Dendritic cell treated with granulocyte-macrophage colony-stimulating factor and Interleukin-4, amounts not matched to agents 40 ng/mL and 50 ng/mL, for 4 days (primary cell): ENCODE data around the gene ANP32A.
A peak's percentile ranks its signal among the peaks of the same experiment; 100 is the strongest.
"Not testable (repeated sequence)": the region's sequence is repeated elsewhere in the genome, so short reads cannot be mapped to it uniquely, and the experiment has no call there.

Source experiments
- H3K27ac Mint-ChIP-seq: one replicate; pipeline ENCODE4 v1.8.0; 2022; ENCODE audit warnings: mild to moderate bottlenecking, mixed read lengths
- H3K27me3 Mint-ChIP-seq: one replicate; pipeline ENCODE4 v1.8.0; 2022; ENCODE audit warnings: mild to moderate bottlenecking, mixed read lengths
- H3K36me3 Mint-ChIP-seq: one replicate; pipeline ENCODE4 v1.8.0; 2022; ENCODE audit warnings: low read depth, mixed read lengths
- H3K4me1 Mint-ChIP-seq: one replicate; pipeline ENCODE4 v1.8.0; 2022; ENCODE audit warnings: low read depth, mixed read lengths
- H3K4me3 Mint-ChIP-seq: one replicate; pipeline ENCODE4 v1.8.0; 2022; ENCODE audit warnings: mild to moderate bottlenecking, moderate library complexity, mixed read lengths
- H3K9me3 Mint-ChIP-seq: one replicate; pipeline ENCODE4 v1.8.0; 2022; ENCODE audit warnings: mixed read lengths
- intact Hi-C: fragments of 100-400 bp; cut with micrococcal nuclease; formaldehyde crosslinking; loops from one replicate; pipeline ENCODE4 v1.15.0; 2022

ANP32A gene

DNA sequence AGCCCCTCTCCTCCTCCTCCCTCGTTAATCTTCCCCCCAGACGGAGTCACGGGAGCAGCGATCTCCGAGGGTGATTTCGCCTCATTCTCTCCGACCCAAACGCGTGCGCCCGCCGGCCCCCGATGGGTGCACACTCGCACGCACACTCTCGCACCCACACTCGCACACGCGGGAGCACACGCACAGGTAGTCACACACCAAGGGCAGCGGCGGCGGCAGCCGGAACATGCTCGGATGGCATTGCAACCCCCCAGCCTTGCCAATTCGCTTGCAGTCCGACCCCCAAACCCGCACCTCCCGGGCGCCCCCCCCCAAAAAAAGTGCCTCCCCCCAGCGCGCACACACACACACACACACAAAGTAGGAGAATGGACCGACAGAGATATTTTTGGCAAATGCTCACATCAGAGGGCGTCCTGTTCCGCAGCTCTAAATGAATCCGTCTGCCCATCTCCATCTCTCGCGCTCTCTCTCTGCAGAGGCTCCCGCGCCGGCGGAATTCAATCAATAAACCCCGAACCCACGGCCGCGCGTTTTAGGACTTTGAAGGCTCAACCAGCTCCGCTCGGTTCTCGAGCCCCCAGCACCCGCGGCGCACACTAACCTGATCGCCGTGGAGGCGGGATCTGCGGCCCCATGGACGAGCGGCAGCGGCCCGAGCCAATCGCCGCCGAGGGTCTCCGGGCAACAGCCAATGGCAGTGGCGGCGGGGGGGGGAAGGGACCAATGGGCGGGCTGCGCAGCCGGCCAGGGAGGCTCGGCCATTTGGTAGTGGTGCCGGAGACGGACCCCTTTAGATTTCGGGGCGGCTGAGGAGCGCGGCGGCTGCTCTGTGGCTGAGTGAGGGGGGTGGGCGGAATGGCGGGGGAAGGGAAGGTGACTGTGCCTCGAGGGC is at the start of gene ANP32A:
Gene ANP32A (minus strand): TSS at position 601 of the 895 bp plus-strand sequence. CDS start 144 bp downstream, at position 457.
- peaks cover 30% of the 10 kb centered on the region for H3K4me1 Mint-ChIP-seq
- peak within 1 kb of the TSS; percentile 99 for H3K4me3 Mint-ChIP-seq
- intact Hi-C loops: no loop called here
- H3K27ac Mint-ChIP-seq: peak within 1 kb of the TSS; percentile 100
- peaks cover 35% of the 10 kb centered on the region for H3K36me3 Mint-ChIP-seq
- no peaks in the 10 kb centered on the region for H3K27me3 Mint-ChIP-seq
- H3K9me3 Mint-ChIP-seq: no peaks in the 10 kb centered on the region

DNA sequence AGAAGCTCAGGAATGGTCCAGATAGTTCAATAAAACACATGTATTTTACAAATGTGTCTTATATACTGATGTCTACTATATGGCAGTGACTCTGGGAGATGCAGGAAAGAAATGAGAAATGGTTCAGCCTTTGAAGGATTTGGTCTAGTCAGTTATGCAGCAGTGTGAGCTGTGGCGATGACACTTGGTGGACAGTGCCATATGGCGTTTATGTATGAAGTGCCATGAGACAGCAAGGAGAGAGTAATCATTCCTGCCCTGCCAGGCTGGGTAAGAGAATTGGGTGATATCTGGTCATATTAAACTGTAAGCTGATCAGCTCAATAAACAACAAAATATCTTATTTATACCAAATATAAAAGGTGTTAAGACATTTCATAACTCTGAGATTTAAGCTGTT is 47.6 kb upstream of the ANP32A start:
- H3K36me3 Mint-ChIP-seq: no peaks in the 10 kb centered on the region
- H3K27me3 Mint-ChIP-seq: peaks cover 13% of the 10 kb centered on the region
- intact Hi-C loops: no loop called here
- H3K27ac Mint-ChIP-seq: no peak overlapping the region
- no peaks in the 10 kb centered on the region for H3K9me3 Mint-ChIP-seq
- no peak overlapping the region for H3K4me3 Mint-ChIP-seq
- no peaks in the 10 kb centered on the region for H3K4me1 Mint-ChIP-seq

DNA sequence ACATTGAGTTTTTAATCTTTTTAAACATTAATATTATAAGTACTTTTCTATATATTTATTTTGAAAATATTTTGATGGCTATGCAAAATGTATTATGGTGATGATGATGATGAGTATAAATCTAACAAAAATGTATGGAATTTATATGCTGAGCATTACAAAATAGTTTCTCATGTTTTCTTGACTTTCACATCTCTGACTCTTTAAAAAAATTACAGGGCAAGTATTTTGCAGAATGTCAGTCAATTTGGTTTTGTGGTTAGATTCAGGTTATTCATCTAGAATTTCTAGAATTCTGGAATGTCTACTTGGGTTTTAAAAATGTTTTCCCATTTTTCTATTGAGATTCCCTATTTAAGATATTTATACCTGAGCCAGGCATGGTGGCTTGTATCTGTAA is 41.7 kb upstream of the ANP32A start:
- no peak overlapping the region for H3K27ac Mint-ChIP-seq
- H3K36me3 Mint-ChIP-seq: no peaks in the 10 kb centered on the region
- peaks cover 9% of the 10 kb centered on the region for H3K27me3 Mint-ChIP-seq
- no peak overlapping the region for H3K4me3 Mint-ChIP-seq
- H3K4me1 Mint-ChIP-seq: no peaks in the 10 kb centered on the region
- H3K9me3 Mint-ChIP-seq: peaks cover 11% of the 10 kb centered on the region
- intact Hi-C loops: no loop called here

DNA sequence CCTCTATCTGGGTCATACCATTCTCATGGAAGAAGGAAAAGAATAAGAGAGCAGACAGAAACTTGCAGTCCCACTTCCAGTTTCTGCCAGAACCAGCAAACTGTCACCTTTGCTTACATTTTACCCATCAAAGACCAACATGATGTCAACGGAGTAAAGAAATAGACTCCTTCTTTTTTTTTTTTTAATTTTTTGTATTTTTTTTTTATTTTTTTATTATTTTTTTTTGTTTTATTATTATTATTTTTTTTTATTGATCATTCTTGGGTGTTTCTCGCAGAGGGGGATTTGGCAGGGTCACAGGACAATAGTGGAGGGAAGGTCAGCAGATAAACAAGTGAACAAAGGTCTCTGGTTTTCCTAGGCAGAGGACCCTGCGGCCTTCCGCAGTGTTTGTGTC is 38.0 kb upstream of the ANP32A start:
- H3K27ac Mint-ChIP-seq, H3K27me3 Mint-ChIP-seq, intact Hi-C loops: not testable (repeated sequence)

DNA sequence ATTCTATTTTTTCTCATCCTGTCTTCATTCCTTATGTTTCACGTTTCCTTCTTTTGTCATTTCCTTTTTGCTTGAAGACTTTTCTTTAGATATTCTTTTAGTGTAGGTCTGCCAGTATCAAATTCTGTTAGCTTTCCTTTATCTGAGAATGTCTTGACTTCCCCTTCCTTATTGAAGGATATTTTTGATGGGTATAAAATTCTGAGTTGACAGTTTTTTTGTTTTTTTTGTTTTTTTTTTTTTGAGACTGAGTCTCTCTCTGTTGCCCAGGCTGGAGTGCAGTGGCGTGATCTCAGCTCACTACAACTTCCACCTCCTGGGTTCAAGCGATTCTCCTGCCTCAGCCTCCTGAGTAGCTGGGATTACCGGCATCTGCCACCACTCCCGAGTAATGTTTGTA is 36.7 kb upstream of the ANP32A start:
- peaks cover 26% of the 10 kb centered on the region for H3K9me3 Mint-ChIP-seq
- H3K4me1 Mint-ChIP-seq, H3K36me3 Mint-ChIP-seq, H3K27me3 Mint-ChIP-seq, H3K4me3 Mint-ChIP-seq, intact Hi-C loops, H3K27ac Mint-ChIP-seq: not testable (repeated sequence)

More for the DNA sequence above, 38.0 kb upstream of the ANP32A start:
- not testable (repeated sequence) for H3K36me3 Mint-ChIP-seq, H3K4me1 Mint-ChIP-seq, H3K4me3 Mint-ChIP-seq
- peaks cover 26% of the 10 kb centered on the region for H3K9me3 Mint-ChIP-seq

DNA sequence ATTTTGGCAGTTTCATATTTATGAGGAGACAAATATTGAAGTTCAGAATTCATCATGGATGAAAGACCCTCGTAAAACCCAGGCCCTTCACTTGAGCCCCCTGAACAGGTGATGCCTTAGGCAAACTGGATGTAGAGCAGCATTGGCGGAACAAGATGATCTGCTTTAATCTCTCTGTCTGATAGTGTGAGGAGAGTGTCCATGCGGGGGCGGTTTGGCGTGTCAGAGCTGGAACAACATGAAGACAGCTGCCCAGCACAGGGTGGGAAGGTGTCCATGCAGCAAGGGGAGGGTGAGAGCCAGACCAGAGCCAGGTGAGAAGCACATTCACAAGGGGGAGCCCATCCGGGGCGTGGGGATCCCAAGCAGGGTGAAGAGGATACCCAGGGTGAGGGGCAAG is 31.8 kb upstream of the ANP32A start:
- Mint-ChIP-seq H3K36me3 (no peaks in the 10 kb centered on the region), H3K27me3 (peaks cover 10% of the 10 kb centered on the region), H3K9me3 (peaks cover 16% of the 10 kb centered on the region), H3K4me1 (no peaks in the 10 kb centered on the region), H3K4me3 (no peak overlapping the region), H3K27ac (no peak overlapping the region)
- intact Hi-C loops: no loop called here

DNA sequence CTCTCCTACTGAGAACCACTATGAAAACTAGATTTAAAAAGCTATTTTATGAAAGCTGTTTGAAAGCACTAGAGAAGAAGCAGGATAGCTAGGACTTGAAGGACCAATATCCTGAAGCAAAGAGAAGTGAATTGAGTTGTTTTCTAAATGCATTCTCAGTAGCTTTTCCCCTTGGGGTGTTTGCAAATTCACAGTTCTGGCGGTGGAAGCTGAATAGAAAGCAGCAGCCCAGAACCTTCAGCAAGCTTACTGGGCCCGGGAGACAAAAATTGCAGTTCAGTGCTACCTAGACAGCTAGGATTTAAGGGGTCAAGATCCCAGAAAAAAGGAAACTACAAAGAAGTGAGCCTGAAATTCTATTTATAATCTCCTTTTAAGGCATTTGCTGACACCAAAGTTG is 31.3 kb upstream of the ANP32A start:
- Mint-ChIP-seq H3K4me3 (no peak overlapping the region), H3K36me3 (no peaks in the 10 kb centered on the region), H3K27me3 (peaks cover 10% of the 10 kb centered on the region)

DNA sequence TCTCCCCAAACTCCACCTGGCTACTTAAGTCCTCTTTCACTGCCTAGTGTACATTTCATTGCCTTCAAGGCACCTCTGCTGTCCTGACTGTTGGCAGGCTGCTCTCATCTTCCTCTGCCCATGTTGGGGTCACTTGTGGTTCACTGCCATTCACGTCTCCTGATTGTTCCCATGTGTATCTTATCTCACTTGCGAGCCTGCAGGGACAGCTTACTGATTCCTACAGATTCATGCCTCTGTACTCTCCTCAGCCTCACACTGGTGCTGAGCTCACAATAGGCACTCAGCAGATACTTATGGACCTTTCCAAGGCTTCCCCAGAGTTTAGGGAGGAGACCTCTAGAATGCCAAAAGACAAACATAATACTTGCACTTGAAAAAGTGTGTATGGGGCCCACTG is 28.8 kb upstream of the ANP32A start:
- no peak overlapping the region for H3K27ac Mint-ChIP-seq
- H3K36me3 Mint-ChIP-seq: no peaks in the 10 kb centered on the region
- H3K4me3 Mint-ChIP-seq: no peak overlapping the region
- intact Hi-C loops: no loop called here
- H3K27me3 Mint-ChIP-seq: peaks cover 23% of the 10 kb centered on the region
- no peaks in the 10 kb centered on the region for H3K9me3 Mint-ChIP-seq
- no peaks in the 10 kb centered on the region for H3K4me1 Mint-ChIP-seq

More for the DNA sequence above, 31.3 kb upstream of the ANP32A start:
- Mint-ChIP-seq H3K4me1 (no peaks in the 10 kb centered on the region), H3K9me3 (peaks cover 11% of the 10 kb centered on the region), H3K27ac (no peak overlapping the region)
- intact Hi-C loops: no loop called here

DNA sequence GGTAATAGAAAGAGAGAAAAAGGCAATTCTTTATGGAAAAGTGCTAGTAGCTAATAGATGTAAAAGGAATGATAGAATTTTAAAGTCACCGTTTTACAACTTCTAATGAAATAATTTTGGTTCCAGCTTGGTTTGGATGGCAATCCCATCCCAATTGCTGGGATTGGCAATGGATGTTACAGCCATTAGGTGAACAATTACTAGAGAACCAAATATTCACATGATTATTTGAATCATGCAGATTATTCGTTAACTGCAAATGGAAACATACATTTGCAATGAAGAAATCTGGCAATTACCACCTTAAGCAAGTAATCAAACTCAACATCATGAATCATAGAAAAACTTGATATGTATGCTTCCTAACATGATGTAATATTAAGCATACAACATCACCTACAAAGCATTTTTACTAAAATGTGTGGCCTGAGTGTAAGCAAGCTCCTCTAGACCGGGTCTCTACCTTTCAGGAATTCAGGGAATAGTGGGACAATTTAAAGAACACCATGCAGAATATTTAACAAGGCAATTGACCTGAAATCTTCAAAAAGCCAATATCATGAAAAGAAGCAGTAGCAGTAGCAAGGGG is 26.2 kb upstream of the ANP32A start:
- intact Hi-C loops: no loop called here
- Mint-ChIP-seq H3K9me3 (no peaks in the 10 kb centered on the region), H3K36me3 (no peaks in the 10 kb centered on the region), H3K27me3 (peaks cover 41% of the 10 kb centered on the region), H3K4me1 (peaks cover 6% of the 10 kb centered on the region), H3K27ac (no peak overlapping the region), H3K4me3 (no peak overlapping the region)

DNA sequence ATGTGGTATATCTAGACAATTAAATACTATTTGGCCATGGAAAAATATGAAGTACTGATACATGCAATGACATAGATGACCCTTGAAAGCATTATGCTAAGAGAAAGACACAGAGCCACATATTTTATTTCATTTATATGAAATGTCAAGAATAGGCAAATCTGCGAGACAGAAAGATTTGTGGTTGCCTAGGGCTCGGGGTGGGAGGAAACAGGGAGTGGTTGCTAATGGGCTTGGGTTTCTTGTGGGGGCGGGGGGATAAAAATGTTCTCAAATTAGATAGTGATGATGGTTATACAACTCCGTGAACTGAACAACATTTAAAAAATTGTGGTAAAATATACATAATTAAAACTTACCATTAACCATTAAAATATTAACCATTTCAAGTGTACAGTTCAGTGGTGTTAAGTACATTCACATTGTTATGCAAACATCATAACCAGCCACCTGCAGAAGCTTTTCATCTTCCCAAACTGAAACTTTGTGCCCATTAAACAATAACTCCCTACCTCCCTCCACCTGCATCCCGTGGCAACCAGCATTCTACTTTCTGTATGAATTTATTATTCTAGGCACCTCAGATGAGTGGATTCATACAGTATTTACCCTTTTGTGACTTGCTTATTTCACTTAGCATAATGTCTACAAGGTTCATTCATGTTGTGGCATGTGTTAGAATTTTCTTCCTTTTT is 24.3 kb upstream of the ANP32A start:
- H3K27me3 Mint-ChIP-seq: peaks cover 55% of the 10 kb centered on the region

DNA sequence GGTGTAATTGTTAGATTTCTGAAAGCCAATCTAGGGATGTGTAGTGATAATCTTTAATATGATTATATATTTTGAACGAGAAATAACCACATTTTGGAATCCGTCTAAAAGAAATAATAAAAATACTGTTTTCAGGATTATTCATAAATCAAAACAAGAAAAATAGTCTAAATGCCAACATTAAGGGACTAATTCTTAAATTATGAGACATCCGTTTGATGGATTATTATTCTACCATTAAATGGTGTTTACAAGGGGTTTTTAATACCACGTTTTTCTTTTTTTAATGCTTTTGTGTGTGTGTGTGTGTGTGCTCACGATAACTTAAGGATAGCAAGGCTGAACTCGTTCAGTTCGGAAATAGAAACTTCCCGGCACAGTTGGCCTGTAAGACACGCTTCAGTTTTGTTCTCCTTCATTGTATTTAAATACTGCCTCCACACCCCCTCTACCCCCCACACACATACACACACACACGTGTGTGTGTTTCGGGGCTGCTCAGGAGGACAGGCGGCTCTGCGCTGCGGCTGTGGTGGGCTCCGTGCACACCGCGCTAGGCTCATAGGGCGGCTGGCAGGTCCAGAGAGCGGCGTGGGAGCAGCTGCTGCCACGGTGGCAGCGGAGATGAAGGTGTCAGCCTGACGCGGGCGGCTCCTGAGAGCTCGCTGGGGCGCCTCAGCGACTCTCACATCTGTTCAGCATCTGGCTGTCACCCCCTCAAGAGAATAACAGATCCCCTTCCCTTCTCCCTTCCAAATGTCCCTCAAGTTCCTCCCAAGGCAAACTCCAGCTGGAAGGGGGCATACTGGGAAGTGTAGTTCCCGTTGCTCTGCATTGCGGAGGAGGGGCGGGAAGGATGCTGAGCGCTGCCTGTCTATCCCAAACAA is 23.0 kb upstream of the ANP32A start:
- Mint-ChIP-seq H3K36me3 (no peaks in the 10 kb centered on the region), H3K27ac (no peak overlapping the region), H3K27me3 (peaks cover 60% of the 10 kb centered on the region), H3K9me3 (no peaks in the 10 kb centered on the region), H3K4me1 (peaks cover 6% of the 10 kb centered on the region), H3K4me3 (peak overlapping the region; percentile 75)
- intact Hi-C loops: no loop called here

More for the DNA sequence above, 24.3 kb upstream of the ANP32A start:
- Mint-ChIP-seq H3K36me3 (no peaks in the 10 kb centered on the region), H3K4me3 (no peak overlapping the region), H3K27ac (no peak overlapping the region), H3K4me1 (peaks cover 6% of the 10 kb centered on the region), H3K9me3 (no peaks in the 10 kb centered on the region)
- intact Hi-C loops: no loop called here

DNA sequence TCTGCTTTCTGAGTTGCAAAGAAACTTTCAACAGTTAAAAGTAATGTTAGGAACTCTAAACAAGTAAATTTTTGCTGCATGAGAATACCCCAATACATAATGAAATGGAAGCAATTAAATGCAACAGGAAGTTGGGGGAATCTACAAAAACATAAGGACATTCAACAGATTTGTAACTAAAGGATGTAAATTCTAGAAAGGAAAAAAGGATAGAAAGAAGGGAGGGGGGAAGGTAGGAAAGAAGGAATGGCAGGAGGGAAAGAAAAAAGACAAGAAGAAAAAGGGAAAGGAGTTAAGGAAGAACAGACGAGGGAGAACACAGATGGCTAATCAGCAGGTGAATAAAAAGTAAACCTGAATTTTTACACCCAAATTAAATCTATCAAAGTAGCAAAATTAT is 22.3 kb upstream of the ANP32A start:
- H3K27ac Mint-ChIP-seq: no peak overlapping the region
- no peaks in the 10 kb centered on the region for H3K9me3 Mint-ChIP-seq
- intact Hi-C loops: no loop called here
- H3K4me1 Mint-ChIP-seq: peaks cover 6% of the 10 kb centered on the region
- H3K27me3 Mint-ChIP-seq: peaks cover 63% of the 10 kb centered on the region
- H3K4me3 Mint-ChIP-seq: no peak overlapping the region
- H3K36me3 Mint-ChIP-seq: no peaks in the 10 kb centered on the region

DNA sequence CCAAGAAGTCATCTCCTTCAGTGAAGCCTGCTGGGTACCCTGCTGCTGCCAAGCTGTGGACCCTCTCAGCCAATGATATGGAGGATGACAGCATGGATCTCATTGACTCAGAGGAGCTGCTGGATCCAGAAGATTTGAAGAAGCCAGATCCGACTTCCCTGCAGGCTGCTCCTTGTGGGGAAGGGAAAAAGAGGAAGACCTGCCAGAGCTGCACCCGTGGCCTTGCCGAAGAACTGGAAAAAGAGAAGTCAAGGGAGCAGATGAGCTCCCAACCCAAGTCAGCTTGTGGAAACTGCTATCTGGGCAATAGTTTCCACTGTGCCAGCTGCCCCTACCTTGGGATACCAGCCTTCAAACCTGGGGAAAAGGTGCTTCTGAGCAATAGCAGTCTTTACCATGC is 13.7 kb upstream of the ANP32A start:
- peaks cover 5% of the 10 kb centered on the region for H3K36me3 Mint-ChIP-seq
- H3K4me3 Mint-ChIP-seq: no peak overlapping the region
- peaks cover 16% of the 10 kb centered on the region for H3K4me1 Mint-ChIP-seq
- peaks cover 21% of the 10 kb centered on the region for H3K27me3 Mint-ChIP-seq
- peaks cover 18% of the 10 kb centered on the region for H3K9me3 Mint-ChIP-seq
- H3K27ac Mint-ChIP-seq: peak overlapping the region; percentile 27
- intact Hi-C loops: no loop called here
